A673 (cell line): ENCODE results near the gene SAP130. TPM values are rescaled to one million over a fixed set of nuclear protein-coding genes. Genes with fewer than 3 reads are reported as not detected.

Experiments used
- BruUV-seq: library from RNA; stranded (reverse); fragments of 400-500 nt; replicated peaks from 2 replicates; lab custom pipeline; 2021; lab: Mats Ljungman, UMichigan
- CTCF ChIA-PET: fragments of 300-600 bp; sonication (Branson Sonifier 250); formaldehyde crosslinking; loops from one replicate; lab custom pipeline; 2022; ENCODE audit warnings: antibody characterized with exemption; lab: Charles Lee
- POLR2A ChIA-PET: fragments of 300-600 bp; sonication (Branson Sonifier 250); formaldehyde crosslinking; loops from one replicate; lab custom pipeline; 2022; ENCODE audit warnings: antibody characterized with exemption; ENCODE audit not compliant: low non-redundant PET; lab: Charles Lee
- DNase-seq: peaks from one replicate; pipeline ENCODE4 v3.0.0-alpha.2; 2015; ENCODE audit warnings: low spot score
- H3K27ac ChIP-seq: fragments of 200-600 bp; sonication (generic); 2 replicates; pipeline ENCODE4 v1.5.1; 2016; ENCODE audit warnings: mixed run types, low read depth, mild to moderate bottlenecking, mixed read lengths, antibody characterized with exemption, low read length; ENCODE audit not compliant: poor library complexity, severe bottlenecking
- H3K27me3 ChIP-seq: fragments of 200-600 bp; sonication (generic); replicated peaks from 2 replicates; pipeline ENCODE4 v1.6.1; 2017; ENCODE audit warnings: mixed run types, low read depth, mild to moderate bottlenecking, mixed read lengths, antibody characterized with exemption, low read length; ENCODE audit not compliant: insufficient read depth, poor library complexity
- H3K36me3 ChIP-seq: fragments of 200-600 bp; sonication (generic); 2 replicates; pipeline ENCODE4 v1.6.1; 2016; ENCODE audit warnings: mixed run types, mild to moderate bottlenecking, mixed read lengths, antibody characterized with exemption, low read length; ENCODE audit not compliant: insufficient read depth, poor library complexity, severe bottlenecking
- H3K4me1 ChIP-seq: fragments of 200-600 bp; sonication (generic); 2 replicates; pipeline ENCODE4 v1.6.1; 2017; ENCODE audit warnings: mixed run types, mild to moderate bottlenecking, mixed read lengths, antibody characterized with exemption, low read length; ENCODE audit not compliant: insufficient read depth, poor library complexity, severe bottlenecking
- H3K4me3 ChIP-seq: fragments of 200-600 bp; sonication (generic); 2 replicates; pipeline ENCODE4 v1.5.1; 2016; ENCODE audit warnings: low read depth, mixed run types, mild to moderate bottlenecking, mixed read lengths, low read length; ENCODE audit not compliant: poor library complexity, severe bottlenecking
- H3K9me3 ChIP-seq: fragments of 200-600 bp; sonication (generic); 2 replicates; pipeline ENCODE4 v1.6.1; 2016; ENCODE audit warnings: mixed run types, low read depth, mild to moderate bottlenecking, mixed read lengths, antibody characterized with exemption, low read length; ENCODE audit not compliant: poor library complexity, severe bottlenecking
- EZH2 ChIP-seq: fragments of 200-600 bp; sonication (generic); IDR thresholded peaks from 2 replicates; pipeline ENCODE4 v1.6.1; 2017; ENCODE audit warnings: borderline replicate concordance, low read depth, mild to moderate bottlenecking, mixed read lengths, antibody characterized with exemption, low read length; ENCODE audit not compliant: poor library complexity, severe bottlenecking
- intact Hi-C: fragments of 100-400 bp; cut with micrococcal nuclease; formaldehyde crosslinking; loops from one replicate; pipeline ENCODE4 v1.10.0; 2022; ENCODE audit not compliant: unreplicated experiment
- total RNA-seq: library from RNA; stranded (reverse); gene quantifications from 2 replicates; pipeline ENCODE4 v1.2.3, GENCODE V29; 2021
- TF ChIP-seq, protein P1 (sequence below): fragments of 300-800, 200-600 bp; sonication (generic); conservative IDR thresholded peaks from 2 replicates; pipeline ENCODE4 v1.5.1; 2017; ENCODE audit warnings: low read depth, mild to moderate bottlenecking, antibody characterized with exemption, low read length, moderate library complexity, mixed read lengths

SAP130 gene
- total RNA-seq, 1 experiment from 2014 or later: 40.4 TPM

DNA sequence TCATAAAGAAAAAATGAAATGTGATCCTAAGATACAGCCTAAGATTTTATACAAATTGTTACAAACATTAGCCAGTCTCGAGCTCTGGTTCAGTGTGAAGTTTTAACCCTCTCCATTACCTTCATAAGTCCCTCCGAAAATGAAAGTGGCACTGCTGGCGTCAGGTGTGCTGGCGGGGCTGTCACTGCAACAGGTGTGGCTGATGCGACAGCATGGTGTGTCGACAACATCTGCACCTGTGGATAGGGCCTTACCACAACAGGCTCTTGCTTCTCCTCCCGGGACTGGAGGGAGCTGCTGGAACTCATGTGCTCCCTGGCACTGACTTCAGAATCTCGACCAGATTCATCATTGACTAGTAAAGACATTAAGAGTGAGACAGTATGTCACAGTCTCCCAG is 10.3 kb downstream of the SAP130 start:
- no peaks in the 10 kb centered on the region for H3K4me1 ChIP-seq
- no peak overlapping the region for H3K4me3 ChIP-seq
- no TSS peak for BruUV-seq
- POLR2A ChIA-PET: no interaction called here
- intact Hi-C loops: no loop called here
- H3K27me3 ChIP-seq: no peaks in the 10 kb centered on the region
- H3K9me3 ChIP-seq: no peaks in the 10 kb centered on the region
- no peak for TF ChIP-seq EZH2
- TF ChIP-seq, protein P1, sequence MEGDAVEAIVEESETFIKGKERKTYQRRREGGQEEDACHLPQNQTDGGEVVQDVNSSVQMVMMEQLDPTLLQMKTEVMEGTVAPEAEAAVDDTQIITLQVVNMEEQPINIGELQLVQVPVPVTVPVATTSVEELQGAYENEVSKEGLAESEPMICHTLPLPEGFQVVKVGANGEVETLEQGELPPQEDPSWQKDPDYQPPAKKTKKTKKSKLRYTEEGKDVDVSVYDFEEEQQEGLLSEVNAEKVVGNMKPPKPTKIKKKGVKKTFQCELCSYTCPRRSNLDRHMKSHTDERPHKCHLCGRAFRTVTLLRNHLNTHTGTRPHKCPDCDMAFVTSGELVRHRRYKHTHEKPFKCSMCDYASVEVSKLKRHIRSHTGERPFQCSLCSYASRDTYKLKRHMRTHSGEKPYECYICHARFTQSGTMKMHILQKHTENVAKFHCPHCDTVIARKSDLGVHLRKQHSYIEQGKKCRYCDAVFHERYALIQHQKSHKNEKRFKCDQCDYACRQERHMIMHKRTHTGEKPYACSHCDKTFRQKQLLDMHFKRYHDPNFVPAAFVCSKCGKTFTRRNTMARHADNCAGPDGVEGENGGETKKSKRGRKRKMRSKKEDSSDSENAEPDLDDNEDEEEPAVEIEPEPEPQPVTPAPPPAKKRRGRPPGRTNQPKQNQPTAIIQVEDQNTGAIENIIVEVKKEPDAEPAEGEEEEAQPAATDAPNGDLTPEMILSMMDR: no peak
- DNase-seq: no peak
- no peak overlapping the region for H3K27ac ChIP-seq
- CTCF ChIA-PET: no interaction called here
- H3K36me3 ChIP-seq: peaks cover 50% of the 10 kb centered on the region

DNA sequence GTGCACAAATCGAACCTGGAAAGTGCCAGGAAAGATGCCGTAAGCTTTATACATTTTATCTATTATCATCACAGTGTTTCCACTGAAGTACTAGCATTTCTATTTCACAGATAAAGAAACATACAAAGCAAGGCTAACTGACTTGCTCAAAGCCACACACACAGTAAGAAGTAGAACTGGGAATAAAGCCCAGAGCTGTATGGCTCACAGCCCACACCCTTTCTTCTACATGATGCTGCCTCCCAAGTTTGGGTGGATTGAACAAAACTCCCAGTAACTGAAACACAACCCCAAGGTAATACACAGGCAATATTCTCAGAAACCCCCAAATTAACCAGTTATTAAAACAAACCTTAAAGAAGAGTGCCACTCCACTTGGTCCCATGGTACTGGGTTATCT is 11.2 kb downstream of the SAP130 start:
- ChIA-PET POLR2A (no interaction called here), CTCF (no interaction called here)
- no peak for TF ChIP-seq EZH2
- TF ChIP-seq, protein P1: no peak
- intact Hi-C loops: no loop called here
- H3K27ac ChIP-seq: no peak overlapping the region
- H3K36me3 ChIP-seq: peaks cover 59% of the 10 kb centered on the region
- BruUV-seq: no TSS peak
- H3K4me1 ChIP-seq: no peaks in the 10 kb centered on the region
- H3K9me3 ChIP-seq: no peaks in the 10 kb centered on the region
- no peak for DNase-seq
- H3K27me3 ChIP-seq: no peaks in the 10 kb centered on the region
- no peak overlapping the region for H3K4me3 ChIP-seq

- Histone ChIP-seq H3K27me3 (no peaks in the 10 kb centered on the region), H3K36me3 (peaks cover 95% of the 10 kb centered on the region), H3K4me3 (no peak overlapping the region), H3K4me1 (no peaks in the 10 kb centered on the region), H3K27ac (no peak overlapping the region), H3K9me3 (no peaks in the 10 kb centered on the region)
- ChIA-PET POLR2A (no interaction called here), CTCF (no interaction called here)
- intact Hi-C loops: no loop called here
- TF ChIP-seq, protein P1: no peak
- TF ChIP-seq EZH2: no peak
- DNase-seq: no peak
- no TSS peak for BruUV-seq
These were observed 15.2 kb downstream of the SAP130 start for GRCh38 chr2:128012698-128013097.
